Measurements from ENCODE around the gene EIF4EBP3. TPM values are rescaled to one million over a fixed set of nuclear protein-coding genes. Genes with fewer than 3 reads are reported as not detected.

EIF4EBP3 gene
- total RNA-seq, 1 donor, result 4.7 TPM

DNA sequence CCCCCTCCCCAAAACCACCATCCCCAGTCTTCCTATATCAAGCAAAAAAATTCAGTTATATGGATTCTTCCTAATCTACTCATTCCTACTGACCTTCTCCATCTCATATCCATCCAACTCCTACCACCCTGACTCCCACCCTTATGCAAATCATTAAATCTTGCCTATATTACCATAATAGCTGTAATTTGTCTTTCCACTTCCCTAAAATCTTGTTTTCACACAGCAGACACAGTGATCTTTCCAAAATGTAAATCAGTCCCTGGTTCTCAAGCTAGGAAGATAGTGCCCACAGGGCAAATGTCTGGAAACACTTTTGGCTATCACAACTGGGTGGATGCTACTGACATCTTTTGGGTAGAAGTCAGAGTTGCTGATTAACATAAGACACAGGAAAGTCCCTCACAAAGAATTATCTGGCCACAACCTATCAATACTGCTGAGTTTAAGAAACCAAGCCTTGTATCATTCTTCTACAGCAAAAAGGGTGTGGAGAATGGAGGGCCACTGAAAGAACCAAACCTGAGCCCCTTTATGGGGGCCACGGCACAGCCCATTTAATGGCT lies 8.4 kb downstream of the EIF4EBP3 start:
- H3K4me3 ChIP-seq (ENCODE audit: insufficient read depth, low read length), result peak overlapping the region; percentile 91
- no peaks in the 10 kb centered on the region for H3K27me3 ChIP-seq (ENCODE audit: insufficient read depth, low read length)
- peak; percentile 4 for DNase-seq (ENCODE audit: insufficient read length, low spot score, missing footprints)
- H3K4me2 ChIP-seq (ENCODE audit: insufficient read depth, low read length), result peak overlapping the region; percentile 89
- peaks cover 32% of the 10 kb centered on the region for H3K4me1 ChIP-seq (ENCODE audit: insufficient read depth, low read length)
- H3K36me3 ChIP-seq (ENCODE audit: insufficient read depth, low read length), result peaks cover 25% of the 10 kb centered on the region
- peak overlapping the region; percentile 95 for H3K27ac ChIP-seq (ENCODE audit: low read depth, low read length)
- H2AFZ ChIP-seq (ENCODE audit: low read length), result no peak overlapping the region
- TF ChIP-seq, protein P1, sequence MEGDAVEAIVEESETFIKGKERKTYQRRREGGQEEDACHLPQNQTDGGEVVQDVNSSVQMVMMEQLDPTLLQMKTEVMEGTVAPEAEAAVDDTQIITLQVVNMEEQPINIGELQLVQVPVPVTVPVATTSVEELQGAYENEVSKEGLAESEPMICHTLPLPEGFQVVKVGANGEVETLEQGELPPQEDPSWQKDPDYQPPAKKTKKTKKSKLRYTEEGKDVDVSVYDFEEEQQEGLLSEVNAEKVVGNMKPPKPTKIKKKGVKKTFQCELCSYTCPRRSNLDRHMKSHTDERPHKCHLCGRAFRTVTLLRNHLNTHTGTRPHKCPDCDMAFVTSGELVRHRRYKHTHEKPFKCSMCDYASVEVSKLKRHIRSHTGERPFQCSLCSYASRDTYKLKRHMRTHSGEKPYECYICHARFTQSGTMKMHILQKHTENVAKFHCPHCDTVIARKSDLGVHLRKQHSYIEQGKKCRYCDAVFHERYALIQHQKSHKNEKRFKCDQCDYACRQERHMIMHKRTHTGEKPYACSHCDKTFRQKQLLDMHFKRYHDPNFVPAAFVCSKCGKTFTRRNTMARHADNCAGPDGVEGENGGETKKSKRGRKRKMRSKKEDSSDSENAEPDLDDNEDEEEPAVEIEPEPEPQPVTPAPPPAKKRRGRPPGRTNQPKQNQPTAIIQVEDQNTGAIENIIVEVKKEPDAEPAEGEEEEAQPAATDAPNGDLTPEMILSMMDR (IDR thresholded peaks at IDR 0.05; ENCODE audit: extremely low read depth, low read depth, low read length), result no peak
- peaks cover 21% of the 10 kb centered on the region for H4K20me1 ChIP-seq (ENCODE audit: insufficient read depth, low read length)
- H3K79me2 ChIP-seq (ENCODE audit: insufficient read depth, low read length), result peaks cover 62% of the 10 kb centered on the region
- H3K9me3 ChIP-seq (ENCODE audit: low read depth, low read length), result no peaks in the 10 kb centered on the region

DNA sequence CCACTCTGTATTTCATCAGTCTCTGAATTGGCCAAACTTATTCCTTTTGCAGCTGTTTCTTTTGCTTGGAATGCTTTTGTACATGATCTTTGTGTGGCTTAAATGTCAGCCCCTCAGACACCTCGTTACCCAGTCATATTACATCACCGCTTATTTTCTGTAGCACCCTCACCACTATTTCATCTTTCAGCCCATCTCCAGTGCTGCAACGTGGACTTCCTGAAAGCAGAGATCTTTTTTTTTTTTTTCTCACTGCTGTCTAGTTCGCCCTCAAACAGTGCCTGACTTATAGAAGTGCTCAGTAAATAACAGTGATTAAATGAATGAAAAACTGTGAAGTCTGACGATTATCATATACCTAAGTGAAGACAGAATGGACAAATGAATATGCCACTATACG lies 9.0 kb downstream of the EIF4EBP3 start:
- Histone ChIP-seq H3K79me2 (ENCODE audit: insufficient read depth, low read length) (peaks cover 57% of the 10 kb centered on the region), H3K4me1 (ENCODE audit: insufficient read depth, low read length) (peaks cover 32% of the 10 kb centered on the region), H3K4me2 (ENCODE audit: insufficient read depth, low read length) (peak overlapping the region; percentile 89), H4K20me1 (ENCODE audit: insufficient read depth, low read length) (peaks cover 21% of the 10 kb centered on the region), H2AFZ (ENCODE audit: low read length) (no peak overlapping the region), H3K4me3 (ENCODE audit: insufficient read depth, low read length) (peak overlapping the region; percentile 91), H3K9me3 (ENCODE audit: low read depth, low read length) (no peaks in the 10 kb centered on the region), H3K27me3 (ENCODE audit: insufficient read depth, low read length) (no peaks in the 10 kb centered on the region), H3K36me3 (ENCODE audit: insufficient read depth, low read length) (peaks cover 19% of the 10 kb centered on the region), H3K27ac (ENCODE audit: low read depth, low read length) (peak overlapping the region; percentile 95)
- peak; percentile 39 for DNase-seq (ENCODE audit: insufficient read length, low spot score, missing footprints)
- TF ChIP-seq, protein P1 (IDR thresholded peaks at IDR 0.05; ENCODE audit: extremely low read depth, low read depth, low read length), result no peak

DNA sequence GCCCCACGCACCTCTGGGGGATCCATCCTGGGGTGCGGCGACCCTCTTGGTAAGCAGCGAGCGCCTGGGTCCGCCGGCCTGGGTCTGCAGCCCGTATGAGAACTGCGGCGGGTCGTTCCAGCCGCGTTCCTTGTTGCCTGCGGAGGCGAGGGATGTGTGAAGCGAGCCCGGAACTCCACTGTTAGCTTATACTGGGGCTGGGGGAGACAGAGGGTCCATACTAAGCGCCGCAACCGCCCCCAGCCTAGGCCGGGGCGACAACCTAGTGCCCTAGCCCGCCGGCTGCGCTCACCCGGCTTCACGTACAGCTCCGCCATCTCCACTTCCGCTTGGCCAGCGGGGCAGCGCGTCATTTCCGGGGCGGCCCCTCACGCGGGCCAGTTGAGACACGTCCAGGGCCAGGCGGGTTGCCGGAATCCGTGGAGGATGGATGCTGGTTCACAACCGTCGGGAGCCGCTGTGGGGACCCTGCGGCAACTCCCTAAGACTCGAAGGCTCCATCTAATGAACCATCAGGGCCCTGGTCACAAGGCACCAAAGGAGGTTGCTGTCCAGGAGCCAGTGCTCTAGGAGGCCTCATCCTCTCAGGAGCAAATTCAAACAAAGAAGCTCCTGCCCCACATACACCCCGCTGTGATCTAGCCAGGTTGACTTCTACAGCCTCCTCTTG lies 9.8 kb downstream of the EIF4EBP3 start, which contains the start of gene SRA1:
TSS of gene SRA1 (minus strand) at position 338 of the 670 bp plus-strand sequence. CDS start at position 317, 21 bp downstream.
- H3K4me1 ChIP-seq (ENCODE audit: insufficient read depth, low read length), result peaks cover 32% of the 10 kb centered on the region
- peaks cover 16% of the 10 kb centered on the region for H4K20me1 ChIP-seq (ENCODE audit: insufficient read depth, low read length)
- TF ChIP-seq, protein P1 (IDR thresholded peaks at IDR 0.05; ENCODE audit: extremely low read depth, low read depth, low read length), result no peak
- peak; percentile 98 for DNase-seq (ENCODE audit: insufficient read length, low spot score, missing footprints)
- peaks cover 10% of the 10 kb centered on the region for H3K36me3 ChIP-seq (ENCODE audit: insufficient read depth, low read length)
- H3K79me2 ChIP-seq (ENCODE audit: insufficient read depth, low read length), result peaks cover 48% of the 10 kb centered on the region
- H3K4me3 ChIP-seq (ENCODE audit: insufficient read depth, low read length), result peak within 1 kb of the TSS; percentile 91
- peak within 1 kb of the TSS; percentile 95 for H3K27ac ChIP-seq (ENCODE audit: low read depth, low read length)
- no peaks in the 10 kb centered on the region for H3K27me3 ChIP-seq (ENCODE audit: insufficient read depth, low read length)
- H3K4me2 ChIP-seq (ENCODE audit: insufficient read depth, low read length), result peak within 1 kb of the TSS; percentile 89
- peak within 1 kb of the TSS; percentile 83 for H2AFZ ChIP-seq (ENCODE audit: low read length)
- H3K9me3 ChIP-seq (ENCODE audit: low read depth, low read length), result no peaks in the 10 kb centered on the region

DNA sequence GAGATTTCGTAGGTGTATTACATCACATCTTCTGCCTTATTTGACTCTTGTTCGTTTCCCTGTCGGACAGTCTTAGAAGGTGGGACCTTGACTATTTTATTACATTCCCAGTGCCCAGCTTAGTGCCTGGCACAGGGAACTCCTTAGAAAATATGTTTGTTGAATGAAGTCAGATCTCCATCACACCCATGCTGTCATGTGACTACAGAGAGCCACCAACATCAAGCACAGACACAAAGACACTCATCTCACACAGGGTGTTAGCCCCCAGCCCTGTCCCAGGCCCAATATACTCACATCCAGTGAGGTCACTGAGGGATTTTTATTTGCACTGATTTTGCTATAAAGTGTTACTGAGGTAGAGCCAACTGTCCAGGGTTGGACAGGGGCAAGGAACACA lies 10.5 kb downstream of the EIF4EBP3 start:
- Histone ChIP-seq H2AFZ (ENCODE audit: low read length) (peak overlapping the region; percentile 83), H3K79me2 (ENCODE audit: insufficient read depth, low read length) (peaks cover 43% of the 10 kb centered on the region), H4K20me1 (ENCODE audit: insufficient read depth, low read length) (peaks cover 16% of the 10 kb centered on the region), H3K27me3 (ENCODE audit: insufficient read depth, low read length) (no peaks in the 10 kb centered on the region), H3K4me3 (ENCODE audit: insufficient read depth, low read length) (peak overlapping the region; percentile 91), H3K27ac (ENCODE audit: low read depth, low read length) (peak overlapping the region; percentile 95), H3K36me3 (ENCODE audit: insufficient read depth, low read length) (peaks cover 8% of the 10 kb centered on the region), H3K9me3 (ENCODE audit: low read depth, low read length) (no peaks in the 10 kb centered on the region), H3K4me2 (ENCODE audit: insufficient read depth, low read length) (peak overlapping the region; percentile 89), H3K4me1 (ENCODE audit: insufficient read depth, low read length) (peaks cover 32% of the 10 kb centered on the region)
- TF ChIP-seq, protein P1 (IDR thresholded peaks at IDR 0.05; ENCODE audit: extremely low read depth, low read depth, low read length), result no peak
- DNase-seq (ENCODE audit: insufficient read length, low spot score, missing footprints), result peak; percentile 60

Measured in osteoblast (primary cell).